GM21825 (cell line): ENCODE results near the gene CARD19.
"Not testable (repeated sequence)": the region's sequence is repeated elsewhere in the genome, so short reads cannot be mapped to it uniquely, and the experiment has no call there.

Experiments
- ATAC-seq: cut with Tn5 transposase; IDR thresholded peaks from one replicate; pipeline ENCODE4 v1.9.1; 2021; ENCODE audit warnings: mild to moderate bottlenecking, moderate library complexity; ENCODE audit not compliant: unreplicated experiment

CARD19 gene

GRCh38 chr9:93129691-93130500 is 33.9 kb downstream of the CARD19 start:
- ATAC-seq: no peak

- ATAC-seq: no peak
Measured at GRCh38 chr9:93130861-93131481, 35.0 kb downstream of the CARD19 start.

GRCh38 chr9:93131599-93132286 is 35.7 kb downstream of the CARD19 start:
- ATAC-seq: no peak

GRCh38 chr9:93132287-93132927 is 36.4 kb downstream of the CARD19 start:
- ATAC-seq: no peak

GRCh38 chr9:93132946-93133680 is 37.1 kb downstream of the CARD19 start:
- no peak for ATAC-seq

DNA sequence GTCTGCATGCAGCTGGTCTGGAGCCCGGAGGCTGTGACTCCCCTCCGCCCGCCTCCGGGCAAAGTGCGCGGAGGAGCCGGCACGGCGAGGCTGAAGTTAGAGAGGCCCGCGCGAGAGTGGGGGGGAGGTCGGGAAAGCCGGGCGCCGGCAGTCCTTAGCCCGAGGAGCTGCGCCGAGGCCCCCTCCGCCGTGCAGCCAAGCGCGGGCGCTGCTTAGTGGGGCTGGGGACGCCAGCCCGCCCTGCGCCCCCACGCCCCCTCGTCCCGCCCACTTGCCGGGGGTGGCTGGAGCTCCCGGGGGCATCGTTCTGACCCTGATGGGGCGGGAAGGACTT is 37.6 kb downstream of the CARD19 start:
- peak; percentile 32 for ATAC-seq

- peak; percentile 69 for ATAC-seq
Measured at GRCh38 chr9:93134015-93134739, 38.2 kb downstream of the CARD19 start, which contains the start of gene NINJ1. Gene NINJ1, minus strand, starts transcription at chr9:93134251. Its CDS starts 34 bp downstream, at chr9:93134217.

GRCh38 chr9:93134740-93135444 is 38.9 kb downstream of the CARD19 start:
- ATAC-seq: no peak

DNA sequence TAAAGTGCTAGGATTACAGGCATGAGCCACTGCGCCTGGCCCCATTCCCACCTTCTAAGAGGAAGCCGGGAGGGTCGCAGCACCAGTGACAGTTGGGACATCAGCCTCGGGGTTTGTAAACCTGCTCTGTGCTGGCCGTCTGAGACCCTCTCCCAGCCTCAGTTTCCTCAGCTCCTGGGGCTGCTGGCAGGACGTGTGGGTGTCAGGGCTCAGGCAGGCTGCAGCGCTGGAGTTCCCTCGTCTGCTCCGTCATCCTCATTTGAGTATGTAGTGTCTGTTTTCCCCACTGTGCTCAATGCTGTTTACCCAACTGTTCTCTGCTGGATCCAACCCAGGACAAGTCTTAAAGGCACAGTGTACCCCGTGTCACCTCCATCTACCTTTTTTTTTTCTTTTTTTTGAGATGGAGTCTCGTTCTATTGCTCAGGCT is 40.0 kb downstream of the CARD19 start:
- no peak for ATAC-seq

- no peak for ATAC-seq
Measured at GRCh38 chr9:93137362-93137761, 41.3 kb downstream of the CARD19 start.

- no peak for ATAC-seq
Measured at GRCh38 chr9:93138171-93138764, 42.3 kb downstream of the CARD19 start.

GRCh38 chr9:93139365-93140182 is 43.6 kb downstream of the CARD19 start:
- ATAC-seq: no peak

- no peak for ATAC-seq
Measured at GRCh38 chr9:93141771-93142483, 45.9 kb downstream of the CARD19 start.

GRCh38 chr9:93143830-93144530 is 48.0 kb downstream of the CARD19 start:
- ATAC-seq: no peak

DNA sequence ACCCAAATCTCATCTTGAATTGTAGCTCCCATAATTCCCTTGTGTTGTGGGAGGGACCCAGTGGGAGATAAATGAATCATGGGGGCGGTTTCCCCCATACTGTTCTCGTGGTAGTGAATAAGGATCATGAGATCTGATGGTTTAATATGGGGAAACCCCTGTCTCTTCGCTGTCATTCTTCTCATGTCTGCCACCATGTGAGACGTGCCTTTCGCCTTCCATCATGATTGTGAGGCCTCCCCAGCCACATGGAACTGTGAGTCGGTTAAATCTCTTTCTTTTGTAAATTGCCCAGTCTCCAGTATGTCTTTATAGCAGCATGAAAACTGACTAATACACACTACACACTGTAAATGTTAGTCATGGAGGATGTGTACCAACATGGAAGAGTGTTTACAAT is 50.7 kb downstream of the CARD19 start:
- not testable (repeated sequence) for ATAC-seq

GRCh38 chr9:93147632-93148031 is 51.6 kb downstream of the CARD19 start:
- no peak for ATAC-seq

DNA sequence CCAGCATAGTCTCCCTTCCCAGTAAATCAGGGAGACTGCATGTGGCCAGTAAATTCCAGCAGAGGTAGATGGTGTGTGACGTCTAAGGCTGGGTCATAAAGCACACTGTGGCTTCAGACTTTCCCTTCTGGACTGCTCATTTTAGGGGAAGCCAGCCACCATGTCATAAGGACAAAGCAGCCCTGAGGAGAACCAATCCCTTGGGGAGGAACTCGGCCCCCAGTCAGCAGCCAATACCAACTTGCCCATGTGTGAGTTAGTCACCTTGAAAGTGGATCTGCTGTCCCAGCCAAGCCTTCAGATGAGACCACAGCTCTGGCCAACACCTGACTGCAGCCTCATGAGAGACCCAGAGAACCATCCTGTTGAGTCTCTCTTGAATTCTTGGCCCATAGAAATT is 52.7 kb downstream of the CARD19 start:
- ATAC-seq: no peak
